HL-60 (cell line): Measurements from ENCODE around the gene CRABP1.

Experiments used
- GABPA ChIP-seq: IDR thresholded peaks from 2 replicates; pipeline ENCODE4 v1.6.1; 2012; ENCODE audit warnings: low read depth
- REST ChIP-seq: IDR thresholded peaks from 2 replicates; pipeline ENCODE4 v1.6.1; 2012; ENCODE audit warnings: low read depth; ENCODE audit not compliant: insufficient replicate concordance
- TF ChIP-seq, protein P1 (sequence below): IDR thresholded peaks from one replicate; pipeline ENCODE4 v1.5.1; 2011; ENCODE audit warnings: low read length, control low read depth, inconsistent platforms; ENCODE audit not compliant: insufficient read depth

GRCh38 chr15:78308422-78309032 lies 31.6 kb upstream of the CRABP1 start:
- TF ChIP-seq, protein P1, sequence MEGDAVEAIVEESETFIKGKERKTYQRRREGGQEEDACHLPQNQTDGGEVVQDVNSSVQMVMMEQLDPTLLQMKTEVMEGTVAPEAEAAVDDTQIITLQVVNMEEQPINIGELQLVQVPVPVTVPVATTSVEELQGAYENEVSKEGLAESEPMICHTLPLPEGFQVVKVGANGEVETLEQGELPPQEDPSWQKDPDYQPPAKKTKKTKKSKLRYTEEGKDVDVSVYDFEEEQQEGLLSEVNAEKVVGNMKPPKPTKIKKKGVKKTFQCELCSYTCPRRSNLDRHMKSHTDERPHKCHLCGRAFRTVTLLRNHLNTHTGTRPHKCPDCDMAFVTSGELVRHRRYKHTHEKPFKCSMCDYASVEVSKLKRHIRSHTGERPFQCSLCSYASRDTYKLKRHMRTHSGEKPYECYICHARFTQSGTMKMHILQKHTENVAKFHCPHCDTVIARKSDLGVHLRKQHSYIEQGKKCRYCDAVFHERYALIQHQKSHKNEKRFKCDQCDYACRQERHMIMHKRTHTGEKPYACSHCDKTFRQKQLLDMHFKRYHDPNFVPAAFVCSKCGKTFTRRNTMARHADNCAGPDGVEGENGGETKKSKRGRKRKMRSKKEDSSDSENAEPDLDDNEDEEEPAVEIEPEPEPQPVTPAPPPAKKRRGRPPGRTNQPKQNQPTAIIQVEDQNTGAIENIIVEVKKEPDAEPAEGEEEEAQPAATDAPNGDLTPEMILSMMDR = peak; percentile 93
- TF ChIP-seq GABPA (no peak), REST (no peak)
